ENCODE results near the gene IL34. TPM values are rescaled to one million over a fixed set of nuclear protein-coding genes. Genes with fewer than 3 reads are reported as not detected.

The IL34 gene
- total RNA-seq, 4 donors from 2014 or later, result 1.1 to 1.4 TPM; not detected in 2

DNA sequence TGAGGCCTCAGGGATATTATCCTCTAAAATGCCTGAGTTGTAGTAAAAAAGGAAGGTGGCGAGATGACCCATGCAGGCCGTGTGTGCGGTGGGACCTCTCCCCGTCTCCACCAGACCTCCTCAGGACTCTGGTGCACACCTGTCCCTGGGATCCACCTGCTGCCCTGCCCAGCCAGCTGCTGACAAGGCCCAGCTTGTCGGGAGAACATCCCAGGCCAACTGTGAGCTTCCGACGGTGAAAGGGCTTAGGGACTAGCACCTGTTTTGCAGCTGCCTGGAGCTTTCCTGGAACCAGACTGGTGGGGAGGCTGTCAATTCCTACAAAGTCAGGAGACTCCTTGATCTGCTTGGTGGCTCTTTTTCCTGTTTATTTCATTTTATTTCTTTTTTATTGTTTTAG lies 11.6 kb downstream of the IL34 start:
- 66 to 83% methylated on average over 3 to 7 of the region's 7 CpGs for WGBS, 2 donors (ENCODE audit: low coverage in 1 of 2)
- peaks cover 3 to 20% (median 8%) of the 10 kb centered on the region in 4 donors for H3K4me1 ChIP-seq
- no peak for TF ChIP-seq POLR2AphosphoS5 (IDR thresholded peaks at IDR 0.05)
- TF ChIP-seq, protein P1, sequence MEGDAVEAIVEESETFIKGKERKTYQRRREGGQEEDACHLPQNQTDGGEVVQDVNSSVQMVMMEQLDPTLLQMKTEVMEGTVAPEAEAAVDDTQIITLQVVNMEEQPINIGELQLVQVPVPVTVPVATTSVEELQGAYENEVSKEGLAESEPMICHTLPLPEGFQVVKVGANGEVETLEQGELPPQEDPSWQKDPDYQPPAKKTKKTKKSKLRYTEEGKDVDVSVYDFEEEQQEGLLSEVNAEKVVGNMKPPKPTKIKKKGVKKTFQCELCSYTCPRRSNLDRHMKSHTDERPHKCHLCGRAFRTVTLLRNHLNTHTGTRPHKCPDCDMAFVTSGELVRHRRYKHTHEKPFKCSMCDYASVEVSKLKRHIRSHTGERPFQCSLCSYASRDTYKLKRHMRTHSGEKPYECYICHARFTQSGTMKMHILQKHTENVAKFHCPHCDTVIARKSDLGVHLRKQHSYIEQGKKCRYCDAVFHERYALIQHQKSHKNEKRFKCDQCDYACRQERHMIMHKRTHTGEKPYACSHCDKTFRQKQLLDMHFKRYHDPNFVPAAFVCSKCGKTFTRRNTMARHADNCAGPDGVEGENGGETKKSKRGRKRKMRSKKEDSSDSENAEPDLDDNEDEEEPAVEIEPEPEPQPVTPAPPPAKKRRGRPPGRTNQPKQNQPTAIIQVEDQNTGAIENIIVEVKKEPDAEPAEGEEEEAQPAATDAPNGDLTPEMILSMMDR (IDR thresholded peaks at IDR 0.05), result no peak
- no peak for TF ChIP-seq EP300 (IDR thresholded peaks at IDR 0.05; ENCODE audit: low read depth)
- no peak for TF ChIP-seq POLR2A (IDR thresholded peaks at IDR 0.05)
- DNase-seq, result no peak
- H3K9me3 ChIP-seq, result no peaks in the 10 kb centered on the region
- in situ Hi-C loops (cut with MboI; ENCODE audit: low pct_ligation_motif_present in 1 of 4, low pct_unique_long_range_greater_than_20kb in 1 of 4, low sequenced_read_pairs in 3 of 4) (loop anchor here (10.0 to 25.0 kb wide), 4 partner anchors 123 to 296 kb away; partner anchors contain the start of genes COG4 (in 1 of the 4) and SF3B3 (in 1 of the 4)), intact Hi-C loops (cut with DNase I; ENCODE audit: low total_unique reads) (loop anchor here (10.0 kb wide), 2 partner anchors 93 to 293 kb away; no protein-coding TSS in a partner anchor)
- no peak overlapping the region for H3K4me3 ChIP-seq
- H3K27me3 ChIP-seq, result no peaks in the 10 kb centered on the region
- H3K27ac ChIP-seq, result no peak overlapping the region
- H3K36me3 ChIP-seq, result no peaks in the 10 kb centered on the region

DNA sequence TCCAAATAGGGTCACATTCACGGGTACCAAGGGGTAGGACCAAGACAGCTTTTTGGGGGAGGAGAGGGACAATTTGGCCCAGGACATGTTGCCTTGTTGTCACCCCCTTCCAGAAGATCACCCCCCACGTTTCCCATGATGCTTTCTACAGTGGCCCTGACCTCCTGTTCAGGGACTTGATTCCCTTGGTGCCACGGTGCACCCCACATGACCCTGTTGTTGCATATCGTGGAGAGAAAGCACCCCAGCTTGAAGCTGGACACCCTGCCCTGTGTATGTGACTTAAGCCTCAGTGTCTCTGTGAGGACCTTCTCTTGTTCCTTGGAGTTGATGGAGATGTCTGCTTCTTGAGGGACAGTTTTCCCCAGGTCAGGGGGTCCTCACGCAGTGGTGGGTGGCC lies 12.6 kb downstream of the IL34 start:
- Histone ChIP-seq H3K27me3 (no peaks in the 10 kb centered on the region), H3K36me3 (peaks cover 0 to 8% (median 0%) of the 10 kb centered on the region in 4 donors), H3K27ac (no peak overlapping the region), H3K9me3 (no peaks in the 10 kb centered on the region), H3K4me1 (peaks cover 3 to 19% (median 10%) of the 10 kb centered on the region in 4 donors), H3K4me3 (no peak overlapping the region)
- intact Hi-C loops (cut with DNase I; ENCODE audit: low total_unique reads), result loop anchor here (10.0 kb wide), 2 partner anchors 94 to 294 kb away; no protein-coding TSS in a partner anchor
- 74 to 100% methylated on average over 1 to 5 of the region's 5 CpGs for WGBS, 2 donors (ENCODE audit: low coverage in 1 of 2)
- in situ Hi-C loops (cut with MboI; ENCODE audit: low pct_ligation_motif_present in 1 of 4, low pct_unique_long_range_greater_than_20kb in 1 of 4, low sequenced_read_pairs in 3 of 4), result loop anchor here (10.0 to 25.0 kb wide), 4 partner anchors 124 to 297 kb away; partner anchors contain the start of genes COG4 (in 1 of the 4) and SF3B3 (in 1 of the 4)
- DNase-seq, result no peak
- TF ChIP-seq, protein P1 (IDR thresholded peaks at IDR 0.05), result no peak
- TF ChIP-seq POLR2AphosphoS5 (IDR thresholded peaks at IDR 0.05) (no peak), EP300 (IDR thresholded peaks at IDR 0.05; ENCODE audit: low read depth) (no peak), POLR2A (IDR thresholded peaks at IDR 0.05) (no peak)

DNA sequence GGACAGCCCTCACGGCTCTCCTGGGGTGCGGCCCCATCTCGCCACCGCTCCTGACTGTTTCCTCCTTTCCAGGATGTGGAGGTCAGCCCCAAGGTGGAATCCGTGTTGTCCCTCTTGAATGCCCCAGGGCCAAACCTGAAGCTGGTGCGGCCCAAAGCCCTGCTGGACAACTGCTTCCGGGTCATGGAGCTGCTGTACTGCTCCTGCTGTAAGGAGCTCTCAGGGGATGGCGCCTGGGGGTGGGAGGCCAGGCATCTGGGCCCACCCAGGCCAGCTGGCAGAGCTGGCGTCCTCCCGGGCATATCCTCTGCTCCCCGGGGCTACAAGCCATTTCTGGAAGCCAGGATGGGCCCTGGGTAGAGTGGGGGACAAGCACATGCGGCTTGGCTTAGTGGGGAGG lies 13.2 kb downstream of the IL34 start:
- intact Hi-C loops (cut with DNase I; ENCODE audit: low total_unique reads) (loop anchor here (10.0 kb wide), 2 partner anchors 95 to 295 kb away; no protein-coding TSS in a partner anchor), in situ Hi-C loops (cut with MboI; ENCODE audit: low pct_ligation_motif_present in 1 of 4, low pct_unique_long_range_greater_than_20kb in 1 of 4, low sequenced_read_pairs in 3 of 4) (loop anchor here (10.0 to 25.0 kb wide), 4 partner anchors 125 to 297 kb away; partner anchors contain the start of genes COG4 (in 1 of the 4) and SF3B3 (in 1 of the 4))
- Histone ChIP-seq H3K36me3 (peaks cover 0 to 10% (median 1%) of the 10 kb centered on the region in 4 donors), H3K4me1 (peaks cover 0 to 14% (median 9%) of the 10 kb centered on the region in 4 donors), H3K4me3 (no peak overlapping the region), H3K9me3 (no peaks in the 10 kb centered on the region), H3K27ac (no peak overlapping the region), H3K27me3 (no peaks in the 10 kb centered on the region)
- 80% methylated on average over 12 of the region's 12 CpGs; no CpG with 5 or more reads in 1 of the 2 donors for WGBS, 2 donors (ENCODE audit: low coverage in 1 of 2)
- TF ChIP-seq EP300 (IDR thresholded peaks at IDR 0.05; ENCODE audit: low read depth) (no peak), POLR2AphosphoS5 (IDR thresholded peaks at IDR 0.05) (no peak), POLR2A (IDR thresholded peaks at IDR 0.05) (no peak)
- TF ChIP-seq, protein P1 (IDR thresholded peaks at IDR 0.05), result no peak
- no peak for DNase-seq

DNA sequence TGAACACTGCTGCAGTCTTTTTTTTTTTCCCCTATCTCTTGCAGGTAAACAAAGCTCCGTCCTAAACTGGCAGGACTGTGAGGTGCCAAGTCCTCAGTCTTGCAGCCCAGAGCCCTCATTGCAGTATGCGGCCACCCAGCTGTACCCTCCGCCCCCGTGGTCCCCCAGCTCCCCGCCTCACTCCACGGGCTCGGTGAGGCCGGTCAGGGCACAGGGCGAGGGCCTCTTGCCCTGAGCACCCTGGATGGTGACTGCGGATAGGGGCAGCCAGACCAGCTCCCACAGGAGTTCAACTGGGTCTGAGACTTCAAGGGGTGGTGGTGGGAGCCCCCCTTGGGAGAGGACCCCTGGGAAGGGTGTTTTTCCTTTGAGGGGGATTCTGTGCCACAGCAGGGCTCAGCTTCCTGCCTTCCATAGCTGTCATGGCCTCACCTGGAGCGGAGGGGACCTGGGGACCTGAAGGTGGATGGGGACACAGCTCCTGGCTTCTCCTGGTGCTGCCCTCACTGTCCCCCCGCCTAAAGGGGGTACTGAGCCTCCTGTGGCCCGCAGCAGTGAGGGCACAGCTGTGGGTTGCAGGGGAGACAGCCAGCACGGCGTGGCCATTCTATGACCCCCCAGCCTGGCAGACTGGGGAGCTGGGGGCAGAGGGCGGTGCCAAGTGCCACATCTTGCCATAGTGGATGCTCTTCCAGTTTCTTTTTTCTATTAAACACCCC lies 13.8 kb downstream of the IL34 start:
- WGBS, 2 donors (ENCODE audit: low coverage in 1 of 2), result 76% methylated on average over 16 of the region's 16 CpGs; no CpG with 5 or more reads in 1 of the 2 donors
- DNase-seq, result no peak
- Histone ChIP-seq H3K4me3 (no peak overlapping the region), H3K9me3 (no peaks in the 10 kb centered on the region), H3K4me1 (peaks cover 0 to 14% (median 9%) of the 10 kb centered on the region in 4 donors), H3K27me3 (no peaks in the 10 kb centered on the region), H3K27ac (no peak overlapping the region), H3K36me3 (peaks cover 0 to 10% (median 3%) of the 10 kb centered on the region in 4 donors)
- intact Hi-C loops (cut with DNase I; ENCODE audit: low total_unique reads), result loop anchor here (10.0 kb wide), 2 partner anchors 95 to 295 kb away; no protein-coding TSS in a partner anchor
- in situ Hi-C loops (cut with MboI; ENCODE audit: low pct_ligation_motif_present in 1 of 4, low pct_unique_long_range_greater_than_20kb in 1 of 4, low sequenced_read_pairs in 3 of 4), result loop anchor here (10.0 to 25.0 kb wide), 4 partner anchors 125 to 298 kb away; partner anchors contain the start of genes COG4 (in 1 of the 4) and SF3B3 (in 1 of the 4)
- TF ChIP-seq POLR2AphosphoS5 (IDR thresholded peaks at IDR 0.05) (no peak), EP300 (IDR thresholded peaks at IDR 0.05; ENCODE audit: low read depth) (no peak), POLR2A (IDR thresholded peaks at IDR 0.05) (no peak)
- TF ChIP-seq, protein P1 (IDR thresholded peaks at IDR 0.05), result no peak

All from transverse colon (tissue), 4 donors.